CD14-positive monocyte (primary cell): ENCODE data around the gene JAML. TPM values are rescaled to one million over a fixed set of nuclear protein-coding genes. Genes with fewer than 3 reads are reported as not detected.

Source experiments
- DNase-seq, 3 donors: peaks; one replicate each; pipeline ENCODE4 v3.0.0-alpha.2; 2011 to 2022
- H2AFZ ChIP-seq: 2 replicates; pipeline ENCODE4 v1.6.0; 2012; ENCODE audit warnings: mild to moderate bottlenecking, low read depth, low read length, inconsistent platforms; ENCODE audit not compliant: insufficient read depth, poor library complexity, severe bottlenecking
- H3K27ac ChIP-seq, 2 donors: 1 replicate in 1 of 2; 2 replicates in 1 of 2; pipeline ENCODE4 v1.5.1; 2012 to 2013; ENCODE audit warnings: low read length in 2 of 2, control low read depth in 1 of 2, inconsistent platforms in 1 of 2, low read depth in 1 of 2, mild to moderate bottlenecking in 1 of 2
- H3K27me3 ChIP-seq, 2 donors: one replicate each; pipeline versions ENCODE4 v1.6.0 to v1.6.1; 2011 to 2013; ENCODE audit warnings: low read length in 2 of 2; ENCODE audit not compliant: control insufficient read depth in 2 of 2, insufficient read depth in 2 of 2
- H3K36me3 ChIP-seq, 2 donors: replicated peaks in 1 of 2; 1 replicate in 1 of 2; 2 replicates in 1 of 2; pipeline versions ENCODE4 v1.5.1 to v1.6.1; 2012 to 2013; ENCODE audit warnings: low read length in 2 of 2, control low read depth in 1 of 2, inconsistent platforms in 1 of 2, mild to moderate bottlenecking in 1 of 2; ENCODE audit not compliant: insufficient read depth in 2 of 2, control insufficient read depth in 1 of 2
- H3K4me1 ChIP-seq, 2 donors: 1 replicate in 1 of 2; 2 replicates in 1 of 2; pipeline versions ENCODE4 v1.5.1 to v1.6.1; 2012 to 2013; ENCODE audit warnings: low read length in 2 of 2, control low read depth in 1 of 2, inconsistent platforms in 1 of 2, mild to moderate bottlenecking in 1 of 2, moderate library complexity in 1 of 2; ENCODE audit not compliant: insufficient read depth in 2 of 2, control insufficient read depth in 1 of 2
- H3K4me2 ChIP-seq: replicated peaks from 2 replicates; pipeline ENCODE3; 2012; ENCODE audit warnings: low read length, moderate library complexity, mild to moderate bottlenecking; ENCODE audit not compliant: poor library complexity, severe bottlenecking; ENCODE audit errors: extremely low read depth
- H3K4me3 ChIP-seq, 3 experiments: fragments of 200-600 bp in 1 of 3; sonication (generic) in 1 of 3; replicated peaks in 1 of 3; 1 replicate in 2 of 3; 2 replicates in 1 of 3; pipeline ENCODE4 v1.5.1; 2011 to 2013; ENCODE audit warnings: low read length in 3 of 3, mild to moderate bottlenecking in 3 of 3, control low read depth in 2 of 3, low read depth in 2 of 3, inconsistent platforms in 1 of 3, moderate library complexity in 1 of 3
- H3K79me2 ChIP-seq: 2 replicates; pipeline ENCODE4 v1.6.0; 2012; ENCODE audit warnings: mild to moderate bottlenecking, control low read depth, inconsistent platforms, low read length, moderate library complexity; ENCODE audit not compliant: insufficient read depth
- H3K9ac ChIP-seq: 2 replicates; pipeline ENCODE4 v1.6.0; 2017; ENCODE audit warnings: low read length, mild to moderate bottlenecking; ENCODE audit not compliant: insufficient read depth, poor library complexity, severe bottlenecking
- H3K9me3 ChIP-seq, 2 donors: replicated peaks in 1 of 2; 1 replicate in 1 of 2; 2 replicates in 1 of 2; pipeline versions ENCODE4 v1.5.1 to v1.6.1; 2012 to 2013; ENCODE audit warnings: low read length in 2 of 2, control low read depth in 1 of 2; ENCODE audit not compliant: control insufficient read depth in 1 of 2, insufficient read depth in 1 of 2
- H4K20me1 ChIP-seq: 2 replicates; pipeline ENCODE4 v1.6.0; 2012; ENCODE audit warnings: mild to moderate bottlenecking, low read length, control low read depth, moderate library complexity; ENCODE audit not compliant: insufficient read depth
- H3K27ac Mint-ChIP-seq, 7 donors: one replicate each; pipeline ENCODE4 v1.8.0; 2020; ENCODE audit warnings: mild to moderate bottlenecking in 7 of 7, mixed read lengths in 7 of 7, moderate library complexity in 6 of 7, inconsistent platforms in 2 of 7
- H3K27me3 Mint-ChIP-seq, 3 donors: one replicate each; pipeline ENCODE4 v1.8.0; 2021 to 2022; ENCODE audit warnings: low read depth in 3 of 3, mild to moderate bottlenecking in 3 of 3, mixed read lengths in 3 of 3, moderate library complexity in 3 of 3, inconsistent platforms in 1 of 3
- H3K36me3 Mint-ChIP-seq, 2 donors: one replicate each; pipeline ENCODE4 v1.8.0; 2020; ENCODE audit warnings: mixed read lengths in 2 of 2, inconsistent platforms in 1 of 2, mild to moderate bottlenecking in 1 of 2
- H3K4me1 Mint-ChIP-seq: one replicate; pipeline ENCODE4 v1.8.0; 2020; ENCODE audit warnings: mild to moderate bottlenecking, mixed read lengths
- H3K4me3 Mint-ChIP-seq, 2 donors: one replicate each; pipeline ENCODE4 v1.8.0; 2020; ENCODE audit warnings: mild to moderate bottlenecking in 2 of 2, mixed read lengths in 2 of 2, moderate library complexity in 1 of 2
- H3K9me3 Mint-ChIP-seq, 7 donors: one replicate each; pipeline ENCODE4 v1.8.0; 2020 to 2022; ENCODE audit warnings: mixed read lengths in 7 of 7, mild to moderate bottlenecking in 6 of 7, moderate library complexity in 6 of 7, inconsistent platforms in 2 of 7
- CTCF ChIP-seq: fragments of 200-600 bp; IDR thresholded peaks from one replicate; pipeline ENCODE4 v1.8.0; 2022; ENCODE audit warnings: antibody characterized with exemption, mild to moderate bottlenecking
- WGBS: methylation state at CpG from one replicate; pipeline ENCODE4 v1.1.5; 2013; ENCODE audit warnings: missing lambda C conversion rate; ENCODE audit not compliant: insufficient coverage; 5-methylcytosine and 5-hydroxymethylcytosine counted together
- intact Hi-C, 2 donors: fragments of 100-400 bp; cut with micrococcal nuclease; formaldehyde crosslinking; loops; one replicate each; pipeline versions ENCODE4 v1.15.0 to v1.15.1; 2023
- polyA plus RNA-seq, 3 donors: library from polyadenylated mRNA; depleted of rRNA in 1 of 3; unstranded in 2 of 3; stranded (reverse) in 1 of 3; fragments of 300-500 nt in 2 of 3; fragments of >200 nt in 1 of 3; fragmentation: Illumina TruSeq in 2 of 3; gene quantifications; 1 replicate in 2 of 3; 2 replicates in 1 of 3; pipeline ENCODE4 v1.2.3, GENCODE V29; 2012 to 2021

Gene JAML
- polyA plus RNA-seq, 3 donors = 316 to 968 (median 748) TPM

- TF ChIP-seq CTCF = no peak
- no peaks in the 10 kb centered on the region for H3K36me3 Mint-ChIP-seq
- peaks cover 26% of the 10 kb centered on the region for H3K4me1 Mint-ChIP-seq
- Histone ChIP-seq H3K4me3 (no peak overlapping the region), H3K79me2 (no peaks in the 10 kb centered on the region), H3K4me2 (no peak overlapping the region), H3K9ac (no peak overlapping the region), H3K4me1 (peaks cover 18 to 22% of the 10 kb centered on the region in 2 donors), H3K27ac (no peak overlapping the region), H4K20me1 (no peaks in the 10 kb centered on the region), H3K27me3 (no peaks in the 10 kb centered on the region), H2AFZ (no peak overlapping the region), H3K36me3 (no peaks in the 10 kb centered on the region), H3K9me3 (no peaks in the 10 kb centered on the region)
- H3K27ac Mint-ChIP-seq = no peak overlapping the region
- peaks cover 9 to 14% (median 9%) of the 10 kb centered on the region in 3 donors for H3K27me3 Mint-ChIP-seq
- no peak overlapping the region for H3K4me3 Mint-ChIP-seq
- no peaks in the 10 kb centered on the region for H3K9me3 Mint-ChIP-seq
- no peak for DNase-seq
- intact Hi-C loops = no loop called here
- WGBS = 88% methylated on average over 8 of the region's 9 CpGs
These were observed 50.7 kb downstream of the JAML start for GRCh38 chr11:118174006-118174567.

GRCh38 chr11:118172356-118172755 is 52.5 kb downstream of the JAML start:
- Histone ChIP-seq H3K27ac (no peak overlapping the region), H3K79me2 (no peaks in the 10 kb centered on the region), H3K4me2 (no peak overlapping the region), H3K9me3 (no peaks in the 10 kb centered on the region), H3K9ac (no peak overlapping the region), H3K27me3 (no peaks in the 10 kb centered on the region), H3K36me3 (no peaks in the 10 kb centered on the region), H3K4me3 (no peak overlapping the region), H3K4me1 (peaks cover 18 to 22% of the 10 kb centered on the region in 2 donors), H2AFZ (no peak overlapping the region), H4K20me1 (no peaks in the 10 kb centered on the region)
- intact Hi-C loops = no loop called here
- 100% methylated on average over 5 of the region's 9 CpGs for WGBS
- Mint-ChIP-seq H3K9me3 (no peaks in the 10 kb centered on the region), H3K36me3 (no peaks in the 10 kb centered on the region), H3K4me1 (peaks cover 26% of the 10 kb centered on the region), H3K27me3 (peaks cover 12 to 15% (median 14%) of the 10 kb centered on the region in 3 donors), H3K27ac (no peak overlapping the region), H3K4me3 (no peak overlapping the region)
- no peak for TF ChIP-seq CTCF
- DNase-seq = no peak
